Activated T-cell treated with anti-CD3 and anti-CD28 coated beads, Interleukin-2, amount 50 U/mL, for 48 hours (primary cell): Measurements from ENCODE around the gene PLA2G2D.

Experiments
- DNase-seq, 2 experiments: peaks; one replicate each; pipeline ENCODE4 v3.0.0-alpha.2; 2020

The PLA2G2D gene

GRCh38 chr1:20083178-20083944 lies 36.0 kb downstream of the PLA2G2D start:
- no peak for DNase-seq

- no peak for DNase-seq
These were observed 36.6 kb downstream of the PLA2G2D start for GRCh38 chr1:20082772-20083171.

GRCh38 chr1:20081353-20081810 lies 38.0 kb downstream of the PLA2G2D start:
- DNase-seq: no peak

- no peak for DNase-seq
These were observed 38.6 kb downstream of the PLA2G2D start for GRCh38 chr1:20080441-20081352.

GRCh38 chr1:20079661-20080305 lies 39.6 kb downstream of the PLA2G2D start:
- no peak for DNase-seq

- no peak for DNase-seq
These were observed 40.6 kb downstream of the PLA2G2D start for GRCh38 chr1:20078711-20079110.

- no peak for DNase-seq
These were observed 41.1 kb downstream of the PLA2G2D start for GRCh38 chr1:20078171-20078651.

GRCh38 chr1:20076710-20077461 lies 42.5 kb downstream of the PLA2G2D start:
- DNase-seq: no peak

- no peak for DNase-seq
These were observed 43.1 kb downstream of the PLA2G2D start for GRCh38 chr1:20076223-20076622.

- no peak for DNase-seq
These were observed 44.0 kb downstream of the PLA2G2D start for GRCh38 chr1:20075345-20075744.

- DNase-seq: no peak
These were observed 44.6 kb downstream of the PLA2G2D start for GRCh38 chr1:20074725-20075171.

GRCh38 chr1:20074055-20074724 lies 45.1 kb downstream of the PLA2G2D start:
- no peak for DNase-seq

- no peak for DNase-seq
These were observed 46.1 kb downstream of the PLA2G2D start for GRCh38 chr1:20073256-20073655.

- no peak for DNase-seq
These were observed 46.6 kb downstream of the PLA2G2D start for GRCh38 chr1:20072771-20073170.

GRCh38 chr1:20071416-20071815 lies 47.9 kb downstream of the PLA2G2D start:
- DNase-seq: no peak

GRCh38 chr1:20070357-20070756 lies 49.0 kb downstream of the PLA2G2D start:
- no peak for DNase-seq

GRCh38 chr1:20069874-20070273 lies 49.5 kb downstream of the PLA2G2D start, which contains the start of gene PLA2G5:
Gene PLA2G5, plus strand, starts transcription at chr1:20070194. Its CDS starts 14,637 bp downstream, at chr1:20084831.
- no peak for DNase-seq

- DNase-seq: no peak
These were observed 50.6 kb downstream of the PLA2G2D start for GRCh38 chr1:20068722-20069121.

GRCh38 chr1:20063861-20064292 lies 55.5 kb downstream of the PLA2G2D start:
- no peak for DNase-seq
